Naive thymus-derived CD4-positive, alpha-beta T cell (primary cell): ENCODE results near the gene RBAK. TPM values are rescaled to one million over a fixed set of nuclear protein-coding genes. Genes with fewer than 3 reads are reported as not detected.
"Not testable (repeated sequence)": the region's sequence is repeated elsewhere in the genome, so short reads cannot be mapped to it uniquely, and the experiment has no call there.

Source experiments
- ATAC-seq: fragments of 150-1000 bp; cut with Tn5 transposase; 2 replicates; pipeline ENCODE4 v1.10.0; 2021; ENCODE audit warnings: mild to moderate bottlenecking, moderate library complexity
- CTCF ChIA-PET: fragments of 350-600 bp; sonication (Branson Sonifier 250); formaldehyde crosslinking; loops from one replicate; lab custom pipeline; 2021; ENCODE audit warnings: antibody characterized with exemption; lab: Charles Lee
- POLR2A ChIA-PET: fragments of 350-600 bp; sonication (Branson Sonifier 250); formaldehyde crosslinking; loops from one replicate; lab custom pipeline; 2021; ENCODE audit warnings: antibody characterized with exemption, inconsistent platforms; lab: Charles Lee
- DNase-seq, 9 donors: peaks; one replicate each; pipeline versions ENCODE4 v3.0.0 to v3.0.0-alpha.2; 2020 to 2022; ENCODE audit warnings: mixed read lengths in 1 of 9
- H3K27ac ChIP-seq: one replicate; pipeline ENCODE4 v1.7.0; 2013; ENCODE audit warnings: mild to moderate bottlenecking, low read depth, low read length, moderate library complexity
- H3K27me3 ChIP-seq, 2 donors: one replicate each; pipeline ENCODE4 v1.7.0; 2013; ENCODE audit warnings: low read length in 2 of 2, mild to moderate bottlenecking in 2 of 2, moderate library complexity in 2 of 2; ENCODE audit not compliant: control insufficient read depth in 2 of 2, insufficient read depth in 2 of 2
- H3K36me3 ChIP-seq, 3 experiments: 1 replicate in 2 of 3; 2 replicates in 1 of 3; pipeline ENCODE4 v1.7.0; 2013; ENCODE audit warnings: low read length in 3 of 3, mild to moderate bottlenecking in 3 of 3, moderate library complexity in 1 of 3; ENCODE audit not compliant: insufficient read depth in 3 of 3, control insufficient read depth in 2 of 3
- H3K4me1 ChIP-seq, 2 donors: one replicate each; pipeline ENCODE4 v1.7.0; 2013; ENCODE audit warnings: low read length in 2 of 2, mild to moderate bottlenecking in 2 of 2, moderate library complexity in 1 of 2; ENCODE audit not compliant: control insufficient read depth in 2 of 2, insufficient read depth in 2 of 2
- H3K4me3 ChIP-seq: 2 replicates; pipeline ENCODE4 v1.7.0; 2013; ENCODE audit warnings: mild to moderate bottlenecking, low read length
- H3K9me3 ChIP-seq, 3 experiments: 1 replicate in 2 of 3; 2 replicates in 1 of 3; pipeline ENCODE4 v1.7.0; 2013; ENCODE audit warnings: low read length in 3 of 3; ENCODE audit not compliant: control insufficient read depth in 2 of 3
- H3K27ac Mint-ChIP-seq, 9 donors: one replicate each; pipeline ENCODE4 v1.8.0; 2020 to 2022; ENCODE audit warnings: mixed read lengths in 9 of 9, mild to moderate bottlenecking in 8 of 9, moderate library complexity in 5 of 9, inconsistent platforms in 2 of 9
- H3K27me3 Mint-ChIP-seq, 5 donors: one replicate each; pipeline ENCODE4 v1.8.0; 2021 to 2022; ENCODE audit warnings: mixed read lengths in 5 of 5, mild to moderate bottlenecking in 1 of 5
- H3K36me3 Mint-ChIP-seq, 5 donors: one replicate each; pipeline ENCODE4 v1.8.0; 2020 to 2022; ENCODE audit warnings: mixed read lengths in 5 of 5, mild to moderate bottlenecking in 3 of 5, inconsistent platforms in 1 of 5
- H3K4me1 Mint-ChIP-seq, 7 donors: one replicate each; pipeline ENCODE4 v1.8.0; 2020 to 2022; ENCODE audit warnings: mixed read lengths in 7 of 7, mild to moderate bottlenecking in 3 of 7, inconsistent platforms in 1 of 7
- H3K4me3 Mint-ChIP-seq, 10 donors: one replicate each; pipeline ENCODE4 v1.8.0; 2020 to 2022; ENCODE audit warnings: mild to moderate bottlenecking in 10 of 10, mixed read lengths in 10 of 10, moderate library complexity in 6 of 10, inconsistent platforms in 2 of 10
- H3K9me3 Mint-ChIP-seq, 11 donors: one replicate each; pipeline ENCODE4 v1.8.0; 2020 to 2022; ENCODE audit warnings: mixed read lengths in 11 of 11, mild to moderate bottlenecking in 4 of 11, inconsistent platforms in 1 of 11, moderate library complexity in 1 of 11
- intact Hi-C, 2 donors: fragments of 100-400 bp; cut with micrococcal nuclease; formaldehyde crosslinking; loops; one replicate each; pipeline ENCODE4 v1.15.1; 2023
- polyA plus RNA-seq, 2 donors: library from polyadenylated mRNA; unstranded; fragments of 300-500 nt; fragmentation: Illumina TruSeq; gene quantifications; one replicate each; pipeline ENCODE4 v1.2.3, GENCODE V29; 2021
- total RNA-seq, 6 experiments: library from RNA in 5 of 6; stranded (reverse) in 5 of 6; gene quantifications; 1 replicate in 5 of 6; 2 replicates in 1 of 6; pipeline ENCODE4 v1.2.3 and lab custom pipeline; 2021 to 2026

RBAK gene
- total and polyA plus RNA-seq, 7 experiments from 2014 or later, result 4.1 to 21.8 (median 16.9) TPM

DNA sequence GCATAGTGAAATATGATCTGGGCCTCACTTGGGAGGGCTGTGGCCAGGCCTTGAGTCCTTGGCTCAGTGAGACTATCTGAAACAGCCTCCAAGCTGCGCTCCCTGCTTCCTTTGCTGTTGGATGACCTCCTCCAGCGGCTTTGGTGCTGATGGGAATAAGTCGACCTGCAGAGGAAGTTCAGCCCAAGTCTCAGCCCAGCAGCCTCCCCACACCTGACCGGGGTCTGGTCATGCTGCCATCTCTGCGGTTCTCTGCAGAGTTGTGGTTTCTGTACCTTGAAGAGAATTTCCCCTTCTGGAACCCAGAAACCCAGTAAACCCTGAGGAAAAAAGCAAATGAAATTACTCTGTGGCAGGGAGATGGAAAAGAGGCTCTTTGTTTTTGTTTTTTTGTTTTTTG lies 4.6 kb upstream of the RBAK start:
- POLR2A ChIA-PET, result no interaction called here
- intact Hi-C loops, result no loop called here
- DNase-seq, result no peak

DNA sequence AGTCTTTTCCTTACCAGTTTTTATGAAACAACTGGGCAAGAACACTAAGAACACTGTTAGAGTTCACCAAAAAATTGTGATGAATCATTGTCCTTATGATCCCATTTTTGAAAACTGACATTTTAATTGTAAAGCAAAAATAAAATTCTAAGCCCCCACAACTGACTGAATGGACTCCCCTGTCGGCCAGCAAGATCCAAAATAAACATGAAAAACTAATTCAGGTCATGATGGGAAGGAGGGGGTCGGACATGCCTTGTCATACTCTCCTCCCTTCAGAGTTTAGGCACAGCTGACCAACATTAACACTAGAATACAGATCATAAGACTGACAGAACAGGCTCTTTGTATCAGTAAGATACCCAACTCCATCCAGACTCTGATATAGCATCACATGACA lies 2.0 kb upstream of the RBAK start:
- Histone ChIP-seq H3K27me3 (no peaks in the 10 kb centered on the region), H3K36me3 (peaks cover 0 to 3% (median 0%) of the 10 kb centered on the region in 3 experiments), H3K9me3 (no peaks in the 10 kb centered on the region), H3K4me1 (peaks cover 4 to 7% of the 10 kb centered on the region in 2 donors), H3K4me3 (no peak overlapping the region), H3K27ac (no peak overlapping the region)
- peaks cover 0 to 29% (median 5%) of the 10 kb centered on the region in 5 donors for H3K36me3 Mint-ChIP-seq
- H3K4me1 Mint-ChIP-seq, result peaks cover 16 to 41% (median 32%) of the 10 kb centered on the region in 7 donors
- ChIA-PET CTCF (interaction anchor here (0.6 kb wide), 1 partner anchor 1564 kb away, joined by 3 read pairs; no protein-coding TSS in a partner anchor), POLR2A (no interaction called here)
- ATAC-seq, result no peak
- DNase-seq, result no peak
- intact Hi-C loops, result loop anchor here in 1 of 2 donors (2.0 kb wide), 1 partner anchor 361 kb away; the partner anchor contains the start of gene FOXK1
- H3K9me3 Mint-ChIP-seq, result peaks cover 0 to 10% (median 0%) of the 10 kb centered on the region in 11 donors
- H3K27ac Mint-ChIP-seq, result no peak overlapping the region
- peaks cover 0 to 2% (median 0%) of the 10 kb centered on the region in 5 donors for H3K27me3 Mint-ChIP-seq
- H3K4me3 Mint-ChIP-seq, result peak overlapping the region in 2 of 10 donors; percentile 4 to 6

More for the DNA sequence above, 4.6 kb upstream of the RBAK start:
- ATAC-seq, result no peak
- Mint-ChIP-seq H3K4me1 (peaks cover 2 to 27% (median 20%) of the 10 kb centered on the region in 7 donors), H3K9me3 (peaks cover 0 to 6% (median 0%) of the 10 kb centered on the region in 11 donors), H3K27me3 (peaks cover 0 to 2% (median 0%) of the 10 kb centered on the region in 5 donors), H3K4me3 (peak overlapping the region in 4 of 10 donors; percentile 7 to 50 (median 26)), H3K36me3 (peaks cover 0 to 15% (median 3%) of the 10 kb centered on the region in 5 donors), H3K27ac (peak overlapping the region in 5 of 9 donors; percentile 20 to 42 (median 33))
- CTCF ChIA-PET, result no interaction called here
- no peak overlapping the region for H3K27ac ChIP-seq
- peaks cover 0 to 4% of the 10 kb centered on the region in 2 donors for H3K4me1 ChIP-seq
- H3K9me3 ChIP-seq, result no peaks in the 10 kb centered on the region
- no peaks in the 10 kb centered on the region for H3K27me3 ChIP-seq
- peaks cover 0 to 1% (median 0%) of the 10 kb centered on the region in 3 experiments for H3K36me3 ChIP-seq
- H3K4me3 ChIP-seq, result no peak overlapping the region

DNA sequence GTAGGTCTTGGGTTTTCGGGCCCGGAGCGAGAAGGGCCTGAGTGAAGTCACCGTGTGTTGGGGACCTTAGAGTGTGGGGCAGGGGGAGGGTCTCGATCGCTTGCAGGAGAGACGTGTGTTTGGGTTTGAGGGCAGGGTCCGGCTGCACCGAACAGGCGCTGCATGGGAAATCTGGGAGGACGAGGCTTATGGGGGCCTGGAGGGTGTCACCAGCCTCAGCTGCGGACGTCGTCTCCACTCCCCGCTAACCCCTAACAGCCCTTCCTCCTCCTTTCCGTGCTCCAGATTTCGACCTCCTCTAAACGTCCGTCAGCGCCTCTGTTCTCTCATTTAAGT lies 705 bp downstream of the RBAK start:
- H3K27ac Mint-ChIP-seq, result peak overlapping the region; percentile 81 to 97 (median 91)
- peak overlapping the region; percentile 76 for H3K4me3 ChIP-seq
- POLR2A ChIA-PET, result interaction anchor here (0.6 to 1.8 kb wide), 2 partner anchors 66 to 72 kb away, joined by 3 to 8 read pairs; no protein-coding TSS in a partner anchor
- peaks cover 0 to 23% (median 4%) of the 10 kb centered on the region in 3 experiments for H3K36me3 ChIP-seq
- H3K27me3 ChIP-seq, H3K4me1 ChIP-seq, CTCF ChIA-PET, H3K27me3 Mint-ChIP-seq, H3K9me3 ChIP-seq, ATAC-seq: not testable (repeated sequence)
- peaks cover 0 to 20% (median 7%) of the 10 kb centered on the region in 11 donors for H3K9me3 Mint-ChIP-seq
- peaks cover 16 to 53% (median 46%) of the 10 kb centered on the region in 7 donors for H3K4me1 Mint-ChIP-seq
- intact Hi-C loops, result loop anchor here (5.0 kb wide), 2 partner anchors 269 to 364 kb away; partner anchors contain the start of genes AP5Z1 (in 1 of the 2) and FOXK1 (in 1 of the 2)
- peak in 1 of 9 donors; percentile 27 for DNase-seq
- peak overlapping the region; percentile 95 for H3K27ac ChIP-seq
- peak overlapping the region; percentile 92 to 98 (median 96) for H3K4me3 Mint-ChIP-seq
- H3K36me3 Mint-ChIP-seq, result peaks cover 0 to 53% (median 30%) of the 10 kb centered on the region in 5 donors

DNA sequence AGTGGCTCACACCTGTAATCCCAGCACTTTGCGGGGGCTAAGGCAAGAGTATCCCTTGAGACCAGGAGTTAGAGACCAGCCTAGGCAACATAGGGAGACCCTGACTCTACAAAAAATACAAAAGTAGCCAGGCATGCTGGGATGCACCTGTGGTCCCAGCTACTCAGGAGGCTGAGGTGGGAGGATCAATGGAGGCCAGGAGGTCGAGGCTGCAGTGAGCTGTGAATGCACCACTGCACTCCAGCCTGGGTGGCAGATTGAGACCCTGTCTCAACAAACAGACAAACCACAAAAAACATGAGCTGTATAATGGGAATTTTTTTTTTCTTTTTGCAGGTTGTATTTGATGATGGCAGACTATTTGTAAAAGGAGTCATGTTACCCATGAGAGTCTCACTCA lies 1.5 kb downstream of the RBAK start:
- peak overlapping the region; percentile 92 to 98 (median 96) for H3K4me3 Mint-ChIP-seq
- H3K27me3 Mint-ChIP-seq, CTCF ChIA-PET, DNase-seq, H3K4me1 ChIP-seq, ATAC-seq, H3K27me3 ChIP-seq, POLR2A ChIA-PET, H3K27ac ChIP-seq, H3K9me3 ChIP-seq, H3K4me3 ChIP-seq: not testable (repeated sequence)
- intact Hi-C loops, result loop anchor here (5.0 kb wide), 2 partner anchors 270 to 365 kb away; partner anchors contain the start of genes AP5Z1 (in 1 of the 2) and FOXK1 (in 1 of the 2)
- peaks cover 0 to 28% (median 4%) of the 10 kb centered on the region in 3 experiments for H3K36me3 ChIP-seq
- H3K4me1 Mint-ChIP-seq, result peaks cover 18 to 46% (median 44%) of the 10 kb centered on the region in 7 donors
- H3K27ac Mint-ChIP-seq, result peak overlapping the region in 3 of 9 donors; percentile 81 to 97 (median 93)
- H3K9me3 Mint-ChIP-seq, result peaks cover 3 to 26% (median 13%) of the 10 kb centered on the region in 11 donors
- H3K36me3 Mint-ChIP-seq, result peaks cover 7 to 61% (median 37%) of the 10 kb centered on the region in 5 donors

DNA sequence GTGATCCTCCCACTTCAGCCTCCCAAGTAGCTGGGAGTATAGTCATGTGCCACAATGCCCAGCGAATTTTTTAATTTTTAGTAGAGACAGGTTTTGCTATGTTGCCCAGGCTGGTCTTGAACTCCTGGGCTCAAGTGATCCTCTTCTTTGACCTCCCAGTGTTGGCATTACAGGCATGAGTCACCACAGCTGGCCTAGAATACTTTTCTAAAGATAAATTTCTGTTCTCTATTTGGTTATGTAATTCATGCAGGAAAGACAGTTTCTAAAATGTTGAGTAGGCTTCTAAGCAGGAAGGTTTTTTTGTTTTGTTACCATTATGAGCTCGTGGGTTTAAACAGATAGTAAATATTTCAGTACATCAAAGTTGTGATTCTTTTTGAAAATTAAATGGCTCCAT lies 5.0 kb downstream of the RBAK start:
- Histone ChIP-seq H3K27me3 (no peaks in the 10 kb centered on the region), H3K4me3 (no peak overlapping the region), H3K27ac (no peak overlapping the region), H3K4me1 (peaks cover 0 to 7% of the 10 kb centered on the region in 2 donors), H3K9me3 (peaks cover 0 to 11% (median 6%) of the 10 kb centered on the region in 3 experiments), H3K36me3 (peaks cover 0 to 54% (median 9%) of the 10 kb centered on the region in 3 experiments)
- H3K4me3 Mint-ChIP-seq, result peak overlapping the region in 4 of 10 donors; percentile 3 to 18 (median 8)
- no peaks in the 10 kb centered on the region for H3K27me3 Mint-ChIP-seq
- H3K36me3 Mint-ChIP-seq, result peaks cover 28 to 79% (median 71%) of the 10 kb centered on the region in 5 donors
- DNase-seq (no peak), ATAC-seq (no peak)
- H3K27ac Mint-ChIP-seq, result no peak overlapping the region
- H3K4me1 Mint-ChIP-seq, result peaks cover 19 to 56% (median 45%) of the 10 kb centered on the region in 7 donors
- ChIA-PET CTCF (no interaction called here), POLR2A (no interaction called here)
- intact Hi-C loops, result loop anchor here in 1 of 2 donors (5.0 kb wide), 1 partner anchor 372 kb away; the partner anchor contains the start of gene TNRC18
- peaks cover 17 to 52% (median 38%) of the 10 kb centered on the region in 11 donors for H3K9me3 Mint-ChIP-seq

DNA sequence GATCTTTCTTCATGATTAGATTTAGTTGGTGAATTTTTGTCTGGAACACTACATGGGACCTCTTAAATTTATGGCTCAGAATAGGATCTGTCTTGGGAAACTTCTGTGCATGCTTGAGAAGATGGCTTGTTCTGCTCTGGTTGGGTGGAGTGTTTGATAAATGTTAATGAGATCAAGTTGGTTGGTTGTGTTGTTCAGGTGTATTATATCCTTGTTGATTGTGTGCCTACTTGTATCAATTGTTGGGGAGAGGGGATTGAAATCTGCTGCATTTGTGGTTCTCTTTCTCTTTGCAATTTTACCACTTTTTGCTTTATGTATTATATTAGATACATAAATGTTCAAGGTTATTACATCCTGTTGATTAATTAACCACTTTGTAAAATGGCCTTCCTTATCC lies 6.1 kb downstream of the RBAK start:
- H3K4me3 ChIP-seq, H3K27ac ChIP-seq, CTCF ChIA-PET, DNase-seq, ATAC-seq, H3K4me1 ChIP-seq, H3K27ac Mint-ChIP-seq, H3K27me3 Mint-ChIP-seq, POLR2A ChIA-PET, H3K27me3 ChIP-seq: not testable (repeated sequence)
- Mint-ChIP-seq H3K9me3 (peaks cover 18 to 60% (median 42%) of the 10 kb centered on the region in 11 donors), H3K36me3 (peaks cover 36 to 84% (median 79%) of the 10 kb centered on the region in 5 donors), H3K4me3 (peak overlapping the region in 2 of 10 donors; percentile 14 to 17), H3K4me1 (peaks cover 14 to 55% (median 40%) of the 10 kb centered on the region in 7 donors)
- Histone ChIP-seq H3K36me3 (peaks cover 0 to 61% (median 9%) of the 10 kb centered on the region in 3 experiments), H3K9me3 (peaks cover 0 to 11% (median 6%) of the 10 kb centered on the region in 3 experiments)
- intact Hi-C loops, result loop anchor here in 1 of 2 donors (5.0 kb wide), 1 partner anchor 371 kb away; the partner anchor contains the start of gene TNRC18
